Measurements from ENCODE around the gene STMP1. TPM values are rescaled to one million over a fixed set of nuclear protein-coding genes. Genes with fewer than 3 reads are reported as not detected.

STMP1 gene
- total and polyA plus RNA-seq, 2 of the 4 experiments (the other 2 are of a cell fraction) = 6.1 to 28.3 TPM

GRCh38 chr7:135706038-135706742, 43.9 kb downstream of the STMP1 start (continued):
- TF ChIP-seq CHD1 (IDR thresholded peaks at IDR 0.05; ENCODE audit: low read depth, low read length) = no peak

- in situ Hi-C loops (cut with MboI; ENCODE audit: low sequenced_read_pairs) = no loop called here
- Histone ChIP-seq H2BK5ac (ENCODE audit: low read depth, low read length, poor library complexity, severe bottlenecking) (peak overlapping the region; percentile 55), H3K23ac (ENCODE audit: low read depth, low read length) (no peak overlapping the region; the same call in 1 of the 2 replicates), H4K91ac (ENCODE audit: insufficient read depth, low read depth, low read length) (peak overlapping the region; percentile 0; the same call in 1 of the 2 replicates), H3K18ac (ENCODE audit: low read depth, low read length) (peak overlapping the region; percentile 58), H3K4ac (ENCODE audit: low read depth, low read length) (peak overlapping the region; percentile 42), H3K9ac (ENCODE audit: low read depth, low read length) (no peak overlapping the region), H3K79me1 (ENCODE audit: low read depth in 1 of 2, low read length in 2 of 2) (no peaks in the 10 kb centered on the region; a peak in 1 of 4 replicates), H2BK15ac (ENCODE audit: low read depth, low read length) (peak overlapping the region; percentile 45; the same call in 1 of the 3 replicates), H3K9me3 (ENCODE audit: control insufficient read depth, insufficient read depth, low read length) (no peaks in the 10 kb centered on the region), H3K56ac (ENCODE audit: extremely low read depth, insufficient read depth, low read length) (no peak overlapping the region), H3K4me1 (ENCODE audit: control insufficient read depth, insufficient read depth, low read length) (peaks cover 10% of the 10 kb centered on the region), H4K5ac (ENCODE audit: low read depth, low read length) (no peak overlapping the region), H3K14ac (replicated peaks; ENCODE audit: low read depth, low read length) (peak overlapping the region; percentile 29; the same call in 1 of the 2 replicates), H3K9me1 (ENCODE audit: insufficient read depth, low read length) (peaks cover 27% of the 10 kb centered on the region), H2AFZ (replicated peaks; ENCODE audit: low read length, poor library complexity) (no peak overlapping the region), H3K36me3 (ENCODE audit: control insufficient read depth, insufficient read depth, low read length) (no peaks in the 10 kb centered on the region), H4K8ac (ENCODE audit: low read depth in 2 of 2, low read length in 2 of 2) (peak overlapping the region in 1 of 2 experiments; percentile 31; a peak in 2 of 4 replicates), H2BK20ac (ENCODE audit: low read depth, low read length) (no peak overlapping the region), H3K4me3 (ENCODE audit: insufficient read depth, low read depth, low read length) (no peak overlapping the region), H3K27me3 (ENCODE audit: control insufficient read depth, insufficient read depth, low read length) (no peaks in the 10 kb centered on the region), H4K20me1 (ENCODE audit: insufficient read depth, low read length) (no peaks in the 10 kb centered on the region), H3K4me2 (ENCODE audit: low read depth, low read length) (no peak overlapping the region), H3K27ac (ENCODE audit: insufficient read depth, low read length) (peak overlapping the region; percentile 7; the same call in 1 of the 2 replicates), H2AK9ac (replicated peaks; ENCODE audit: low read depth, low read length, poor library complexity) (no peak overlapping the region), H2AK5ac (ENCODE audit: low read depth, low read length) (peak overlapping the region; percentile 6; the same call in 1 of the 2 replicates), H2BK120ac (ENCODE audit: low read depth, low read length) (peak overlapping the region; percentile 24)
- peak; percentile 59 for ATAC-seq (ENCODE audit: low read depth)
- ChIA-PET POLR2A (ENCODE audit: unreplicated experiment) (no interaction called here), CTCF (no interaction called here)
- peak; percentile 80 for TF ChIP-seq CEBPB (IDR thresholded peaks at IDR 0.05; ENCODE audit: low read depth, low read length)
- no peak for TF ChIP-seq FOS (IDR thresholded peaks at IDR 0.05; ENCODE audit: low read depth, low read length)
- no peak for TF ChIP-seq USF2 (IDR thresholded peaks at IDR 0.05; ENCODE audit: low read depth, low read length)
- dilution Hi-C loops (cut with HindIII; ENCODE audit: low sequenced_read_pairs, unreplicated experiment) = no loop called here
- BruUV-seq (replicated peaks) = no TSS peak
- peak; percentile 64 for DNase-seq
- intact Hi-C loops (cut with micrococcal nuclease) = no loop called here
- WGBS, 2 experiments (ENCODE audit: extremely low coverage in 2 of 2, insufficient read length in 1 of 2) = no CpG with 5 or more reads among the region's 7 CpGs
These were observed 44.7 kb downstream of the STMP1 start for GRCh38 chr7:135706858-135707569.

All from IMR-90 (cell line).